GM23338 (cell line): Measurements from ENCODE around the gene BACE2. TPM values are rescaled to one million over a fixed set of nuclear protein-coding genes. Genes with fewer than 3 reads are reported as not detected.

Source experiments
- ATAC-seq: fragments of 200-7000 bp; cut with Tn5 transposase; 3 replicates; pipeline ENCODE4 v1.9.1; 2020
- DNase-seq: peaks from one replicate; pipeline ENCODE4 v3.0.0-alpha.2; 2015; ENCODE audit warnings: low spot score
- H2AFZ ChIP-seq: fragments of 200-600 bp; sonication (generic); 2 replicates; pipeline ENCODE4 v1.8.0; 2016; ENCODE audit warnings: antibody characterized with exemption, mild to moderate bottlenecking, moderate library complexity
- H3F3A ChIP-seq: fragments of 200-600 bp; sonication (generic); replicated peaks from 2 replicates; pipeline ENCODE4 v1.8.0; 2017; ENCODE audit warnings: antibody characterized with exemption, mixed run types, low read depth
- H3K27ac ChIP-seq: fragments of 200-600 bp; sonication (generic); 2 replicates; pipeline ENCODE4 v1.6.1; 2016; ENCODE audit warnings: low read depth
- H3K27me3 ChIP-seq: fragments of 200-600 bp; sonication (generic); 2 replicates; pipeline ENCODE4 v1.8.0; 2016; ENCODE audit warnings: mild to moderate bottlenecking, mixed run types, moderate library complexity; ENCODE audit not compliant: insufficient read depth
- H3K36me3 ChIP-seq: fragments of 200-600 bp; sonication (generic); 2 replicates; pipeline ENCODE4 v1.8.0; 2016; ENCODE audit warnings: mild to moderate bottlenecking; ENCODE audit not compliant: insufficient read depth
- H3K4me1 ChIP-seq: fragments of 200-600 bp; sonication (generic); 2 replicates; pipeline ENCODE4 v1.8.0; 2016; ENCODE audit warnings: mild to moderate bottlenecking, moderate library complexity; ENCODE audit not compliant: insufficient read depth
- H3K4me2 ChIP-seq: fragments of 200-600 bp; sonication (generic); 2 replicates; pipeline ENCODE4 v1.7.1; 2017; ENCODE audit warnings: mixed run types
- H3K4me3 ChIP-seq: fragments of 200-600 bp; sonication (generic); 2 replicates; pipeline ENCODE4 v1.6.1; 2016; ENCODE audit warnings: mixed run types
- H3K79me2 ChIP-seq: fragments of 200-600 bp; sonication (generic); replicated peaks from 2 replicates; pipeline ENCODE4 v1.8.0; 2017; ENCODE audit warnings: mild to moderate bottlenecking; ENCODE audit not compliant: insufficient read depth
- H3K9me2 ChIP-seq: fragments of 200-600 bp; sonication (generic); 2 replicates; pipeline ENCODE4 v1.8.0; 2017; ENCODE audit not compliant: insufficient read depth
- H4K20me1 ChIP-seq: fragments of 200-600 bp; sonication (generic); replicated peaks from 2 replicates; pipeline ENCODE4 v1.8.0; 2017; ENCODE audit warnings: mild to moderate bottlenecking; ENCODE audit not compliant: insufficient read depth
- H3K27ac Mint-ChIP-seq: 2 replicates; pipeline ENCODE4 v1.8.0; 2020; ENCODE audit warnings: inconsistent platforms, mild to moderate bottlenecking, moderate library complexity, mixed read lengths
- H3K27me3 Mint-ChIP-seq: 3 replicates; pipeline ENCODE4 v1.8.0; 2022; ENCODE audit warnings: low read depth, mild to moderate bottlenecking, moderate library complexity, mixed read lengths, inconsistent platforms; ENCODE audit not compliant: insufficient read depth, poor library complexity
- H3K36me3 Mint-ChIP-seq: 3 replicates; pipeline ENCODE4 v1.8.0; 2021; ENCODE audit warnings: low read depth, mild to moderate bottlenecking, inconsistent platforms, moderate library complexity, mixed read lengths
- H3K4me1 Mint-ChIP-seq: 3 replicates; pipeline ENCODE4 v1.8.0; 2020; ENCODE audit warnings: mild to moderate bottlenecking, inconsistent platforms, mixed read lengths
- H3K4me3 Mint-ChIP-seq: 3 replicates; pipeline ENCODE4 v1.8.0; 2021; ENCODE audit warnings: moderate library complexity, mild to moderate bottlenecking, inconsistent platforms, mixed read lengths
- H3K9me3 Mint-ChIP-seq: 3 replicates; pipeline ENCODE4 v1.8.0; 2020; ENCODE audit warnings: moderate library complexity, mild to moderate bottlenecking, inconsistent platforms, mixed read lengths
- CREB1 ChIP-seq: fragments of 250-450 bp; sonication (Bioruptor Pico); IDR thresholded peaks from 2 replicates; pipeline ENCODE4 v1.5.0; 2020; ENCODE audit warnings: low read depth, mild to moderate bottlenecking, moderate library complexity
- EZH2 ChIP-seq: fragments of 200-600 bp; sonication (generic); IDR thresholded peaks from one replicate; pipeline ENCODE4 v1.8.0; 2017; ENCODE audit warnings: antibody characterized with exemption, mild to moderate bottlenecking, low read depth; ENCODE audit not compliant: unreplicated experiment
- EZH2phosphoT487 ChIP-seq: fragments of 200-600 bp; sonication (generic); IDR thresholded peaks from one replicate; pipeline ENCODE4 v1.8.1; 2018; ENCODE audit warnings: antibody characterized with exemption; ENCODE audit not compliant: unreplicated experiment
- JUNB ChIP-seq: IDR thresholded peaks from one replicate; pipeline ENCODE4 v1.6.1; 2016; ENCODE audit warnings: antibody characterized with exemption; ENCODE audit not compliant: unreplicated experiment
- NANOG ChIP-seq: IDR thresholded peaks from 2 replicates; pipeline ENCODE4 v1.6.1; 2016; ENCODE audit warnings: antibody characterized with exemption, borderline replicate concordance
- POLR2AphosphoS5 ChIP-seq: IDR thresholded peaks from 2 replicates; pipeline ENCODE4 v1.6.1; 2016; ENCODE audit warnings: antibody characterized with exemption, low read depth
- STAT1 ChIP-seq: IDR thresholded peaks from one replicate; pipeline ENCODE4 v1.6.1; 2016; ENCODE audit warnings: antibody characterized with exemption; ENCODE audit not compliant: unreplicated experiment
- ZNF114 ChIP-seq: fragments of 250-450 bp; sonication (Bioruptor Pico); IDR thresholded peaks from 2 replicates; pipeline ENCODE4 v1.5.0; 2020; ENCODE audit warnings: mild to moderate bottlenecking, moderate library complexity
- ZNF331 ChIP-seq: fragments of 250-450 bp; sonication (Bioruptor Pico); IDR thresholded peaks from 2 replicates; pipeline ENCODE4 v1.5.0; 2020; ENCODE audit warnings: low read depth, mild to moderate bottlenecking, moderate library complexity
- polyA plus RNA-seq: library from polyadenylated mRNA; unstranded; fragments of >200 nt; fragmentation: Nextera tagmentation; extraction: Ambion mirVana; gene quantifications from 2 replicates; pipeline ENCODE4 v1.2.1, GENCODE V29; 2016
- total RNA-seq: library from RNA; depleted of rRNA; stranded (reverse); fragments of >200 nt; shearing (Covaris generic); gene quantifications from 2 replicates; pipeline ENCODE4 v1.2.3, GENCODE V29; 2014
- TF ChIP-seq, protein P1 (sequence below): fragments of 250-450 bp; sonication (Bioruptor Pico); IDR thresholded peaks from 2 replicates; pipeline ENCODE4 v1.5.0; 2020; ENCODE audit warnings: mild to moderate bottlenecking, moderate library complexity
- TF ChIP-seq, protein P2 (sequence below): IDR thresholded peaks from one replicate; pipeline ENCODE4 v1.6.1; 2018; ENCODE audit warnings: antibody characterized with exemption; ENCODE audit not compliant: unreplicated experiment
- TF ChIP-seq, protein P3 (sequence below), 2 experiments: fragments of 200-600 bp in 1 of 2; sonication (generic) in 1 of 2; conservative IDR thresholded peaks; 2 replicates each; pipeline versions ENCODE4 v1.5.1 to v1.6.1; 2016 to 2017; ENCODE audit warnings: antibody characterized with exemption in 2 of 2, low read depth in 2 of 2, mild to moderate bottlenecking in 2 of 2, moderate library complexity in 1 of 2
- TF ChIP-seq, protein P4 (sequence below): IDR thresholded peaks from 2 replicates; pipeline ENCODE4 v1.6.1; 2016; ENCODE audit warnings: antibody characterized with exemption

Gene BACE2
- total and polyA plus RNA-seq, 2 experiments from 2014 or later: 3.5 to 6.8 TPM

DNA sequence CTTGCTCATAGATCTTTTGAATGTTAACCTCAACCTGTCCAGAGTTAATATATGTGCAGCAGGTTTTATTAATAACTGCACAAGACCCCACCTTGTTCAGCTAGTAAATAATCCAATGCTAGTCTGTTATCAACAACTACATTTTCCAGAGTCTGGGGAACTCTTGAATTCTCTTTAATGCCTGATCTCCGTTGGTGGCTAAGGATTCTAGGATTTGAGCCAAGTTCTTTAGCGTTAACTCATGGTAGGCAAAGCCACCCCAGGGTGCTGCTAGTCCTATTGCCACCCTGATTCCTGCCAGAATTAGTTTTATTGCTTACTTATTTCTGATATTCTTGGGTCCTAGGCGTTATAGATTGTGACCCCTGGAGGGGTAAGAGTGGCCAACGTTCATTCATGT, 12.8 kb downstream of the BACE2 start:
- DNase-seq (no peak), ATAC-seq (no peak)
- H3K79me2 ChIP-seq: no peaks in the 10 kb centered on the region
- H3K36me3 Mint-ChIP-seq: peaks cover 7% of the 10 kb centered on the region; the same call in 2 of the 3 replicates
- peaks cover 17% of the 10 kb centered on the region for H3K4me1 Mint-ChIP-seq
- H3K36me3 ChIP-seq: peaks cover 2% of the 10 kb centered on the region; the same call in 1 of the 2 replicates
- TF ChIP-seq, protein P1, sequence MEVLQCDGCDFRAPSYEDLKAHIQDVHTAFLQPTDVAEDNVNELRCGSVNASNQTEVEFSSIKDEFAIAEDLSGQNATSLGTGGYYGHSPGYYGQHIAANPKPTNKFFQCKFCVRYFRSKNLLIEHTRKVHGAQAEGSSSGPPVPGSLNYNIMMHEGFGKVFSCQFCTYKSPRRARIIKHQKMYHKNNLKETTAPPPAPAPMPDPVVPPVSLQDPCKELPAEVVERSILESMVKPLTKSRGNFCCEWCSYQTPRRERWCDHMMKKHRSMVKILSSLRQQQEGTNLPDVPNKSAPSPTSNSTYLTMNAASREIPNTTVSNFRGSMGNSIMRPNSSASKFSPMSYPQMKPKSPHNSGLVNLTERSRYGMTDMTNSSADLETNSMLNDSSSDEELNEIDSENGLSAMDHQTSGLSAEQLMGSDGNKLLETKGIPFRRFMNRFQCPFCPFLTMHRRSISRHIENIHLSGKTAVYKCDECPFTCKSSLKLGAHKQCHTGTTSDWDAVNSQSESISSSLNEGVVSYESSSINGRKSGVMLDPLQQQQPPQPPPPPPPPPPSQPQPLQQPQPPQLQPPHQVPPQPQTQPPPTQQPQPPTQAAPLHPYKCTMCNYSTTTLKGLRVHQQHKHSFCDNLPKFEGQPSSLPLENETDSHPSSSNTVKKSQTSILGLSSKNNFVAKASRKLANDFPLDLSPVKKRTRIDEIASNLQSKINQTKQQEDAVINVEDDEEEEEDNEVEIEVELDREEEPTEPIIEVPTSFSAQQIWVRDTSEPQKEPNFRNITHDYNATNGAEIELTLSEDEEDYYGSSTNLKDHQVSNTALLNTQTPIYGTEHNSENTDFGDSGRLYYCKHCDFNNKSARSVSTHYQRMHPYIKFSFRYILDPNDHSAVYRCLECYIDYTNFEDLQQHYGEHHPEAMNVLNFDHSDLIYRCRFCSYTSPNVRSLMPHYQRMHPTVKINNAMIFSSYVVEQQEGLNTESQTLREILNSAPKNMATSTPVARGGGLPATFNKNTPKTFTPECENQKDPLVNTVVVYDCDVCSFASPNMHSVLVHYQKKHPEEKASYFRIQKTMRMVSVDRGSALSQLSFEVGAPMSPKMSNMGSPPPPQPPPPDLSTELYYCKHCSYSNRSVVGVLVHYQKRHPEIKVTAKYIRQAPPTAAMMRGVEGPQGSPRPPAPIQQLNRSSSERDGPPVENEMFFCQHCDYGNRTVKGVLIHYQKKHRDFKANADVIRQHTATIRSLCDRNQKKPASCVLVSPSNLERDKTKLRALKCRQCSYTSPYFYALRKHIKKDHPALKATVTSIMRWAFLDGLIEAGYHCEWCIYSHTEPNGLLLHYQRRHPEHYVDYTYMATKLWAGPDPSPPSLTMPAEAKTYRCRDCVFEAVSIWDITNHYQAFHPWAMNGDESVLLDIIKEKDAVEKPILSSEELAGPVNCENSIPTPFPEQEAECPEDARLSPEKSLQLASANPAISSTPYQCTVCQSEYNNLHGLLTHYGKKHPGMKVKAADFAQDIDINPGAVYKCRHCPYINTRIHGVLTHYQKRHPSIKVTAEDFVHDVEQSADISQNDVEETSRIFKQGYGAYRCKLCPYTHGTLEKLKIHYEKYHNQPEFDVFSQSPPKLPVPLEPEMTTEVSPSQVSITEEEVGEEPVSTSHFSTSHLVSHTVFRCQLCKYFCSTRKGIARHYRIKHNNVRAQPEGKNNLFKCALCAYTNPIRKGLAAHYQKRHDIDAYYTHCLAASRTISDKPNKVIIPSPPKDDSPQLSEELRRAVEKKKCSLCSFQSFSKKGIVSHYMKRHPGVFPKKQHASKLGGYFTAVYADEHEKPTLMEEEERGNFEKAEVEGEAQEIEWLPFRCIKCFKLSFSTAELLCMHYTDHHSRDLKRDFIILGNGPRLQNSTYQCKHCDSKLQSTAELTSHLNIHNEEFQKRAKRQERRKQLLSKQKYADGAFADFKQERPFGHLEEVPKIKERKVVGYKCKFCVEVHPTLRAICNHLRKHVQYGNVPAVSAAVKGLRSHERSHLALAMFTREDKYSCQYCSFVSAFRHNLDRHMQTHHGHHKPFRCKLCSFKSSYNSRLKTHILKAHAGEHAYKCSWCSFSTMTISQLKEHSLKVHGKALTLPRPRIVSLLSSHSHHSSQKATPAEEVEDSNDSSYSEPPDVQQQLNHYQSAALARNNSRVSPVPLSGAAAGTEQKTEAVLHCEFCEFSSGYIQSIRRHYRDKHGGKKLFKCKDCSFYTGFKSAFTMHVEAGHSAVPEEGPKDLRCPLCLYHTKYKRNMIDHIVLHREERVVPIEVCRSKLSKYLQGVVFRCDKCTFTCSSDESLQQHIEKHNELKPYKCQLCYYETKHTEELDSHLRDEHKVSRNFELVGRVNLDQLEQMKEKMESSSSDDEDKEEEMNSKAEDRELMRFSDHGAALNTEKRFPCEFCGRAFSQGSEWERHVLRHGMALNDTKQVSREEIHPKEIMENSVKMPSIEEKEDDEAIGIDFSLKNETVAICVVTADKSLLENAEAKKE (CRISPR knock-in tag): no peak
- TF ChIP-seq JUNB (no peak), CREB1 (CRISPR knock-in tag) (no peak), NANOG (no peak), ZNF331 (CRISPR knock-in tag) (no peak), EZH2 (no peak), ZNF114 (no peak), STAT1 (no peak), POLR2AphosphoS5 (no peak), EZH2phosphoT487 (no peak)
- TF ChIP-seq, protein P2, sequence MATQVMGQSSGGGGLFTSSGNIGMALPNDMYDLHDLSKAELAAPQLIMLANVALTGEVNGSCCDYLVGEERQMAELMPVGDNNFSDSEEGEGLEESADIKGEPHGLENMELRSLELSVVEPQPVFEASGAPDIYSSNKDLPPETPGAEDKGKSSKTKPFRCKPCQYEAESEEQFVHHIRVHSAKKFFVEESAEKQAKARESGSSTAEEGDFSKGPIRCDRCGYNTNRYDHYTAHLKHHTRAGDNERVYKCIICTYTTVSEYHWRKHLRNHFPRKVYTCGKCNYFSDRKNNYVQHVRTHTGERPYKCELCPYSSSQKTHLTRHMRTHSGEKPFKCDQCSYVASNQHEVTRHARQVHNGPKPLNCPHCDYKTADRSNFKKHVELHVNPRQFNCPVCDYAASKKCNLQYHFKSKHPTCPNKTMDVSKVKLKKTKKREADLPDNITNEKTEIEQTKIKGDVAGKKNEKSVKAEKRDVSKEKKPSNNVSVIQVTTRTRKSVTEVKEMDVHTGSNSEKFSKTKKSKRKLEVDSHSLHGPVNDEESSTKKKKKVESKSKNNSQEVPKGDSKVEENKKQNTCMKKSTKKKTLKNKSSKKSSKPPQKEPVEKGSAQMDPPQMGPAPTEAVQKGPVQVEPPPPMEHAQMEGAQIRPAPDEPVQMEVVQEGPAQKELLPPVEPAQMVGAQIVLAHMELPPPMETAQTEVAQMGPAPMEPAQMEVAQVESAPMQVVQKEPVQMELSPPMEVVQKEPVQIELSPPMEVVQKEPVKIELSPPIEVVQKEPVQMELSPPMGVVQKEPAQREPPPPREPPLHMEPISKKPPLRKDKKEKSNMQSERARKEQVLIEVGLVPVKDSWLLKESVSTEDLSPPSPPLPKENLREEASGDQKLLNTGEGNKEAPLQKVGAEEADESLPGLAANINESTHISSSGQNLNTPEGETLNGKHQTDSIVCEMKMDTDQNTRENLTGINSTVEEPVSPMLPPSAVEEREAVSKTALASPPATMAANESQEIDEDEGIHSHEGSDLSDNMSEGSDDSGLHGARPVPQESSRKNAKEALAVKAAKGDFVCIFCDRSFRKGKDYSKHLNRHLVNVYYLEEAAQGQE: no peak
- TF ChIP-seq, protein P3, sequence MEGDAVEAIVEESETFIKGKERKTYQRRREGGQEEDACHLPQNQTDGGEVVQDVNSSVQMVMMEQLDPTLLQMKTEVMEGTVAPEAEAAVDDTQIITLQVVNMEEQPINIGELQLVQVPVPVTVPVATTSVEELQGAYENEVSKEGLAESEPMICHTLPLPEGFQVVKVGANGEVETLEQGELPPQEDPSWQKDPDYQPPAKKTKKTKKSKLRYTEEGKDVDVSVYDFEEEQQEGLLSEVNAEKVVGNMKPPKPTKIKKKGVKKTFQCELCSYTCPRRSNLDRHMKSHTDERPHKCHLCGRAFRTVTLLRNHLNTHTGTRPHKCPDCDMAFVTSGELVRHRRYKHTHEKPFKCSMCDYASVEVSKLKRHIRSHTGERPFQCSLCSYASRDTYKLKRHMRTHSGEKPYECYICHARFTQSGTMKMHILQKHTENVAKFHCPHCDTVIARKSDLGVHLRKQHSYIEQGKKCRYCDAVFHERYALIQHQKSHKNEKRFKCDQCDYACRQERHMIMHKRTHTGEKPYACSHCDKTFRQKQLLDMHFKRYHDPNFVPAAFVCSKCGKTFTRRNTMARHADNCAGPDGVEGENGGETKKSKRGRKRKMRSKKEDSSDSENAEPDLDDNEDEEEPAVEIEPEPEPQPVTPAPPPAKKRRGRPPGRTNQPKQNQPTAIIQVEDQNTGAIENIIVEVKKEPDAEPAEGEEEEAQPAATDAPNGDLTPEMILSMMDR (conservative IDR thresholded peaks at IDR 0.05; ENCODE audit: low read depth in 2 of 2): no peak
- TF ChIP-seq, protein P4, sequence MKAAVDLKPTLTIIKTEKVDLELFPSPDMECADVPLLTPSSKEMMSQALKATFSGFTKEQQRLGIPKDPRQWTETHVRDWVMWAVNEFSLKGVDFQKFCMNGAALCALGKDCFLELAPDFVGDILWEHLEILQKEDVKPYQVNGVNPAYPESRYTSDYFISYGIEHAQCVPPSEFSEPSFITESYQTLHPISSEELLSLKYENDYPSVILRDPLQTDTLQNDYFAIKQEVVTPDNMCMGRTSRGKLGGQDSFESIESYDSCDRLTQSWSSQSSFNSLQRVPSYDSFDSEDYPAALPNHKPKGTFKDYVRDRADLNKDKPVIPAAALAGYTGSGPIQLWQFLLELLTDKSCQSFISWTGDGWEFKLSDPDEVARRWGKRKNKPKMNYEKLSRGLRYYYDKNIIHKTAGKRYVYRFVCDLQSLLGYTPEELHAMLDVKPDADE: no peak
- no peak overlapping the region for H3K4me2 ChIP-seq
- peaks cover 9% of the 10 kb centered on the region for H3K27me3 Mint-ChIP-seq
- peaks cover 12% of the 10 kb centered on the region for H3K4me1 ChIP-seq
- no peak overlapping the region for H3K4me3 ChIP-seq
- no peak overlapping the region for H3K27ac ChIP-seq
- no peak overlapping the region for H3K27ac Mint-ChIP-seq
- H3K9me3 Mint-ChIP-seq: peaks cover 21% of the 10 kb centered on the region
- H4K20me1 ChIP-seq: no peaks in the 10 kb centered on the region
- no peaks in the 10 kb centered on the region for H3K9me2 ChIP-seq
- H2AFZ ChIP-seq: no peak overlapping the region
- no peaks in the 10 kb centered on the region for H3F3A ChIP-seq
- H3K27me3 ChIP-seq: no peaks in the 10 kb centered on the region
- no peak overlapping the region for H3K4me3 Mint-ChIP-seq
